Metanephros (tissue), 2 donors: ENCODE measurements around the gene LRRC37A. TPM values are rescaled to one million over a fixed set of nuclear protein-coding genes. Genes with fewer than 3 reads are reported as not detected.

ENCODE experiments used
- small RNA-seq: library from RNA; depleted of rRNA; stranded (forward); fragments of <200 nt; gene quantifications from one replicate; pipeline ENCODE3, GENCODE V24; 2014; ENCODE audit warnings: low replicate concordance
- total RNA-seq: library from RNA; depleted of rRNA; stranded (reverse); fragments of >200 nt; gene quantifications from one replicate; pipeline ENCODE4 v1.2.3, GENCODE V29; 2014

Gene LRRC37A
- total RNA-seq, result 3.0 TPM

GRCh38 chr17:46294831-46295230 lies at the start of gene LRRC37A:
Gene LRRC37A (plus strand): TSS chr17:46295131. CDS start chr17:46295134, 3 bp downstream.

GRCh38 chr17:46361755-46362154 lies 66.8 kb downstream of the LRRC37A start, which contains the start of gene ARL17B:
Gene ARL17B (minus strand): TSS chr17:46361766. CDS start chr17:46358397, 3,369 bp downstream.

Small RNA genes lying within 50 kb of the gene (small RNA-seq; reads per million reads assigned to genes)
- gene RN7SL656P, result not detected

Other genes starting within 250 kb of the LRRC37A start
- 114 TPM for gene KANSL1, start 101.7 kb upstream of the LRRC37A start, total RNA-seq
- 16.9 TPM for gene ARL17B, start 66.6 kb downstream of the LRRC37A start, total RNA-seq
- gene LRRC37A2, start 217.3 kb downstream of the LRRC37A start, total RNA-seq, result 8.1 TPM